Stimulated activated CD4-positive, alpha-beta T cell treated with anti-CD3 and anti-CD28 coated beads, Interleukin-12 subunit alpha, Interleukin-12 subunit beta, amount 100 ng/mL, for 48 hours (primary cell): ENCODE measurements around the gene EPB41L2.
"Not testable (repeated sequence)": the region's sequence is repeated elsewhere in the genome, so short reads cannot be mapped to it uniquely, and the experiment has no call there.

ENCODE experiments used
- DNase-seq, 3 donors: peaks; one replicate each; pipeline ENCODE4 v3.0.0-alpha.2; 2020; ENCODE audit warnings: low read depth in 2 of 3, low spot score in 1 of 3

EPB41L2 gene

DNA sequence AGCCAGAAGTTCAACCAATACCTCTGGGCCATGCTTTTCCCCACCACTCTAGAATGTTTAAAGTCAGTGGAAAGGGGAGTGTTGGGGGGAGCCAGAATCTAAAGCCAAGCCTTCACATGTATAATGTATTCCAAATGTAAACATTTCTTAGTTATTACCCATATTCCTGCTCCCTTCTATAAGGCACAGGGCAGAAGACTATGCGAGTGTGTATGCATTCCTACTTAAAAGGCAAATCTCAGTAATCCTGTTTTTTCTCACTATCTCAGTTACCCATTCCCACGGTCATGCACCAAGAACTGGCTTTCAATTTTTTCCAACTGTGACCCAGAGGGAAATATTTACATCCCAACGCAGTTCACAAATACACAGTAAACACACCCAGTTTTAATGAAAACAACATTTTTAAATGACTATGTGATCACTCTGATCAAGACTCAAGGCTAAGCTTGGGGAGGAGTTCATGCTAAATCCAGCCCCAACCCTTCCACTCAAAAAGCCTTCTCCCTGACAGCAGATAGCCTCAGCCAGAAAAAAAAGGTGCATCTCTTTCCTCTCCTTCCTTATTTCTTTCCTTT is 57.5 kb downstream of the EPB41L2 start:
- no peak for DNase-seq

DNA sequence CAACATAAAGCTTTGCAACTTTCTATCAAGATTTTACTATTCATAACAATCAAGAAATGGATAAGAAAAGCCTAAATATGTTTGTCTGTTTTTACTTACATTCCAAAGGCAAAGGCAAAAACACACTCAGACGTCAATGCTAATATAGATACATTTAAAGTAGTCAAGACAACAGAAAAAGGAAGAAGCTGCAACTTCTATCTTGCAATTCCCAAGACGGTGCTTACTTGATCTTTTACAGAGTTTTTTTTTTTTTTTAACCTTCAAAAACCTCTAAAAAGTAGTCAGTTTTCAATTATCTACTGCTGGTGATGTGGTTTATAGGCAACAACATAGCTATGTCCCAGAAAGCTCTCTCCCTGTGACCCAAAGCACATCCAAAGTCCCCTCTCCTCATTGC is 58.1 kb downstream of the EPB41L2 start:
- no peak for DNase-seq

DNA sequence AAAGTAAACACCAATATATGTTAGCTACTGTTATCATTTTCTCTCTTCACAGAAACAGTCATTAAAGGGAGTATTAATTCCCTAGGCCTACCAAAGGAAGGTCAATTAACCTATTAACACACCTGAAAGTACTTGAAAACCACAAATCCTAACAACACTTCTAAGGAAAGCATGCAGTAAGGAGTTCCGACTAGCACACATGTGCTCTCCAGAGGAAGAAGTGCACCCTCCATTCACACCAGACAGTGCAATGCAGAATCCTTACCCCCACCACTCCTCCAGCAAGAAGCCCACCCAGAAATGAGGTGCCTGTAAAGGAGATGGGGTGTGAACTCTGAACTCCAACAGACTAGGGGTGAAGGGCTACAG is 58.7 kb downstream of the EPB41L2 start:
- DNase-seq = no peak

DNA sequence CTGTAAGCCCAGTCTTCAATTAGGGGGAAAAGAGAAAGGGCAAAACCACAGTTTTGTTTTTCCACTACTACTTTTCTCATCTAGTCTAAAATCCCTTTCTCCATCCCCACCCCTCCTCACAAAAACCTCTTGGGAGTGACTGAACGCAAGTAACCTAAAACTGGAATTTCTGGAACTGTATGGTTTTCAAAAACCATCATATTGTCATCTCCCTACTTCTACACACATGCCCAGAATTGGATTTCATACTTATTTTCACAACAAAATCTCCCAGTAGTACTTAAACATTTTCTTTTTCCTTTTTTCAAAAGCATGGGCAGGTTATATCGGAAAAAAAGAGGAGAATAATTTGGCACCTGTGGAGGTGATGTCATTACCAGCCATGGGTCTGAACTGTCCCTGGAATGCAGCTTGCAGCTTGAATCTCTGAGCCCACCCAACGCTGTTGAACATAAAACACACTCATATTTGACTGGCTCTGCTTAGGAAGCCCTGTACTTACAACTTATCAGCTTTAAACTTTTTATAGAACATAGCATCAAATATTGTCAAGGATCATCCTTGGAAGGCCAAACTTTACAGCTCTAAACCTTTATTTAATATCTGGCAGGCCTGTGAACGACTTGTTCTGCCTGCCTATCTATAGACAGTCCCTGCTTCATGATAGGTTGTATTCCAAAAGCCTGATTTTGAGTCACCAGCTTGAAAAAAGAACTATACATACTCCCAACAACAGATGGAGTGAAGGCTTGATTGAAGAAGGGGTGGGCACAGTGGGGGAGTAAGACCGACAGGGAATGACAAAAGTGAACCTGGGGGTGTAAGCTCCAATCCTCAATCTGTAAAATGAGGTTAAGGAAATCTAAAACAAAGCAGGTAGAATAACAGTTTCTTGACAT is 59.3 kb downstream of the EPB41L2 start:
- DNase-seq = no peak

DNA sequence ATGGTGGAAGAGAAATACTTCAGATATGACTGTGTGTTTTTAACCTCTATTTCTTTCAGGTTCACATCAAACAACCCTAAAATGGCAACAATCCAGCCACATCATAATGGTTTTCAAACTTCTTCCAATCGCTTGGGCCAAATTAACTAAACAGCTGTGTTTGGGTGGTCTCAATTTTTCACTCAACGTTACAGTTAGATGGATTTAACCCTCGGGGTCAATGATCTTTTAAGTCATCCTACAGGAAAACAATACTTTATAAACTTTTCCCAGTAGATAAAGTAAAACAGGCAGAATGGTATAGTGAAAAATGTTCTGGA is 60.4 kb downstream of the EPB41L2 start:
- no peak for DNase-seq

DNA sequence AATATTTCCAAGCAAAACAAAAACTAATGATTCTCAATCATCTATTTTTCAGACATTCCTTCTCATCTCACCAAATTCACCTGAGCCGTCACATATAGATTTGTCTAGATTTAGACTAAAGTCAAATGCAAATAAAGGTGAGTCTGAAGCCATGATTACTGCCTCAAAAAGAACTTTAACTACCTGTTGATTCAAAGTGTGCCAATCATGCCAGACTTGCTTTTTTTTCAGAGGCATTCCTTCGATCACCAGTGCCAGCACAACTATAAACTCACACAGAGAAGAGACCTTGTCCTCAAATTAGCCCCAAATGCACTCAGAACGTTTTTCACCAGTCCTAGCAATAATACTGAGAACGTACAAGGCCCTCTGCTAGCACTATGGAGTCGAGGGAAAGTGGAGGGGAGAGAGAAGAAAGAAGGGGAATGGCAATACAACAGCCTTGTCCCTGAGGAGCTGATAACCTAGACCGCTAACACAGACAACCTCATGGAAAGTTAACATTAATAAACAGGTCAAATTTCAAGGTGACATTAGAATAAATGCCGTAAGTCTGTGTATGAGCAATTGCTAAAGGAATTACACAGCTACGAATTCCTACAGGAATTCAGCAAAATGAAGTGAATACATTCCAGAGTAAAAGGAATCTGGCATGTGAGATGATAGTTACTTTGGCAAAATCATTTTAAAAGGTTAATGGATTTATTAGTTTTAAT is 60.9 kb downstream of the EPB41L2 start:
- no peak for DNase-seq

DNA sequence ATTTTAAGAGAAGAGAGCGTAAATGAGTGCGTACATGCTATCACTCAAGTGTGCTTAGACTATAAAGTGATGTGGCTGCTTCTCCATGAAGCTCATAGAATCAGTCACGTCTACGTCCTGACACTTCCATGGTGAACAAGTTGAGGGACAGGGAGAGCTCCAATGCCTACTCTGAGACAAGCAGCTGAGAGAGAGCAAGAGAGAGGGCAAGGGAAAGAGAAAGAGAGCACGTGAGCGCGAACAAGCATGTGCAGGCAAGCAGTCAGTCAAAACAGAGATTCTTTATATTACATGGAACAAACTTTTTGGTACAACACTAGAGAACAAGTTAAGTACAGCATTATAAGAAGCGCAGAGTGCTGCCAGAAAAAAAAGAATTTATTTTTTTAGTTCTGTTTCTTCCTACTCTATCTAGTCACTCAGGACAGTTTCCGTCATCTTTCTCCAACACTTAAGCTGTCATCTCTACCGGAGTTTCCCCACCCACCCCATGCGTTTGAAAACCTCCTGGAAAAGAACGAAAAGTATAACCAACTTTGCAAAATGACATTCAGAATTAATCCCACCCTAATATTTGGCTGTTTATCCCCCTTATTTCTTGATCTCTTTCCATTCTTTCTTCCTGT is 61.8 kb downstream of the EPB41L2 start:
- no peak for DNase-seq

DNA sequence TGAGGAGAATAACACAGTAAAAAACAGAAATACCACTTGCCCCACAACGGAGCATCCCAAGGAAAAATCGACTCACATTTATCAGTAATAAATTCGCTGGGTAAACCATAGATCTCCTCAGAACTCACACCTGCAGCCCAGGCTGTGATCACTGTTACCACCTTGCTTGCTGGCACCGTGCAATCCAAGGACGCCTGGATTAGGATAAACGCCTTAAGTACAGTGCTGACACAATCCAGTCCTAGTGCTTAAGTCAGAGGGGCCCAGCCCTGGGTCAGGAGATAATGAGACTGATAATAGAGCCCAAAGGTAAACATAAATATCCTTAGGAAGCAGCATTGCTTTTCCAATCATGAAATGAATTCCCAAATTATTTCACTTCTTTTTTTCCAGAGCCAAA is 62.5 kb downstream of the EPB41L2 start:
- no peak for DNase-seq

DNA sequence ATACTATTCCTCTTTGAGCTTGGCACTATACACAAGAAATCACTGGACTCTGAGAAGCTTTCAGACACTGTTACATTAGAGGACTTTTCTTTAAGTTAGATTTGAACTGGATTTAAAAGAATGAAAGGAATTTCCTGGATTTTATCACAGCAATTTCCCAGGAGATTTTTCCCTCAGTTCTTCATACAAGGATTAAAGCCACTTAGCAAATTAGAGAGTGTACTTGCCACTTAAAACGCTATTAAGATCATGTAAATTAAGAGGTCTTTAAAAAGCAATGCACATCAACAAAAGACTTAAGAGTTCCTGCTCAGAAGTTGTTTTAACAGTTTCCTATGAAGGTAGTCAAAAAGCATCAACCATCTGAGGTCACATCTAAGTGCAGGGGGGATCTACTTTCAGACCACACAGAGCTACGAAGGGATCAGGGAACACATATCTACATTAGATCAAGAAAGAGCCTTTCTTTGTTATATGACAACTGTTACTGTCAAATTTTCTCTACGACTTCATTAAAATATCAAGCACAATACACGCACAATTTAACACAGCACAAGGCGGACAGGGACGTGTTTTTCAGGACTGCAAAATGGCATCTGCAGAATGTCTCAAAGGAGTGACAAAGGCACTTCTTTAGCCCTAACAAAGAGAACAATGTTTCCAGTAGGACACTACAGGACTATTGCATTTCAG is 65.8 kb downstream of the EPB41L2 start:
- no peak for DNase-seq

DNA sequence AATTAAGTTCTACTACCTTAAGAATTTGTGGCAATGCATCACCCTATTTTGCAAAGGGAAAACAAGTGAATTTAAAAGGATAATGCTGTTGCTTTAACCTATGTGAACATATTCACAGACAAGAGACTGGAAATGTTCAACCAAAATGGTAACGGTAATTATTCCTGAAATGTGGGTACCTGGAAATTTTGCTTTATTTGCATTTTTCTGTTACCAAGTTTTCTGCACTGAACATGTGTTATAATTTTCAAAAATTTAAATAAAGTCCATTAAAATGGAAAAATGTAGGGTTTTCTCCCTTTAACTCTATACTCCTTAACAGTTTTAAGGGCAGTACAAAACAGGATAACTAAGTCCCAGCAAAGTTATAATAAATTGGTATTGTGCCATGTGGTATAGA is 66.4 kb downstream of the EPB41L2 start:
- no peak for DNase-seq

DNA sequence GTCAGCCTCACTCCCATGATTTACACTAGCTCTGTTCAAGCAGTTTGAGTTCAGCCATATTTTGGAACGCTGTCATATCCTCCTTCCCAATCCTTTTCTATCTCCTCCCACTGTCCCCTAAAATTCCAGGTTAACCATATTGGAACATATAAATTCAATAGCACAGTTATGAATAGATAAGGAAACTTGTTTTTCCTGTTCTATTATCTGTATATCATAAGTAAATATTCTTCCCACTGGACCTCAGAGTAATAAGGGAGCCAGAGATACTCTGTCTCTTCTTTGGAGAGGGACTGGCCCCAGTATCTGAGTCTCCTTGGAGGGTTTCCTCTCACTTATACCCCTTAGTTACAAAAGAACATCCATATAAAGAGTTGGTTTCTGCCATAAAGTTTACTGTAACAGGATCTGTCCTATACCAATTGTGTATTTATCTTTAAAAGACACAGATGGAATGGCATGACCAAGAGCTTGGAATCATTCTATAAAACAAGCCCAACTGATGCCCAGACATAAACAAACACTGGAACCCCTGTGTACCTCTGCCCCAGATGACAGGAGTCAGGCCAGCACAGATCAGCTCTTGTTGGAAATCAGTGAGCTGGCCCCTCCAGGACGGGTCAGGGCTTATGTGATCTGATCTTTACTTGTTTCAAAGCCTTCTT is 67.1 kb downstream of the EPB41L2 start:
- no peak for DNase-seq

DNA sequence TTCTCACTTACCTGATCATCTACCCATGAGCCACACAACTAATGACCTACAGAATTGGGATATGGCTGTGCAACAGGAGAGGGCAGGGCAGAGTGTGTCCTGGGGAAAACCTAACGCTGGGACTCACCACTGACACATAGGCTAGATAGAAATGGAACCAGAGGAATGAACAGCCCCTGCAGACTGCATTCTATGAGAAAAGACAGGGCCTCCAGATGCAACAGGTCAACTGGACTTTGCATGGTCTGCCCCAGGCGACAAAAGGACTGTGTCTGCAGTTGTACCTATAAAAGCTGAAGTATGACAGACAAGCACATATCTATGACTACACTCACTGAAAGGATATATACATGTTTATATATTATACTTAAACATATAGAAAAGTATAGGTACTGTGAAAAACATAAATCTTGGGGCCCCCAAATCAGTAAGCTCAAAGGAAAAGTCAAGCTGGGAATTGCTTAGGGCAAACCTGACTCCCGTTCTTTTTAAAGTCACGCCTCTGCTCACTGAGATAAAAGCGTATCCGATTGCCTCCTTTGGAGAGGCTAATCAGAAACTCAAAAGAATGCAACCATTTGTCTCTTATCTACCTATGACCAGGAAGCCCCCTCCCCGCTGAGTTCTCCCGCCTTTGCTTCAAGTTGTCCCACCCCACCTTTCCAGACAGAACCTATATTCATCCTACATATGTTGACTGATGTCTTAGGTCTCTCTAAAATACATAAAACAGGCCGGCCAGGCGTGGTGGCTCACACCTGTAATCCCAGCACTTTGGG is 68.5 kb downstream of the EPB41L2 start:
- DNase-seq = no peak

DNA sequence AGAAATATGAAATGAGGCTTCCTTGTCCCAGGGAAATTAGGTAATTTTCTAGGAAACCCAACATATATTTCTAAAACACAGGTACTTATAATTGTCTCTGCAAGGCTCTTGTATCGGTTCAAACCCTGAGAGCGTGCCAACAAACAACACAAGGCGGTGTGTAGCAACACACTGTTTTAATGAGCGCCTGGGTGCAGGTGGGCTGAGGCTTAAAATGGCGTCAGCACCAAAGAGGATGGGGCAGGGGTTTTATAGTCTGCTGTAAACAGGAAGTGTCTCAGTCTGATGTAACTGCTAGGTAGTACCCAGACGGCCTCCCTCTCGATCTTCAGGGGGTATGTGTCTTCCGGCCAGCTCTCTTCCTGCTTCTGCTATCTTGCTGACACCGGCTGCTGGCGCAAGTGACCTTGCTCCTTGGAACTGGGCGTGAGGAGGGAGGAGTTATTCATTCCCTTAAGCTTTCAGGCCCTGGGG is 69.7 kb downstream of the EPB41L2 start:
- DNase-seq = no peak

DNA sequence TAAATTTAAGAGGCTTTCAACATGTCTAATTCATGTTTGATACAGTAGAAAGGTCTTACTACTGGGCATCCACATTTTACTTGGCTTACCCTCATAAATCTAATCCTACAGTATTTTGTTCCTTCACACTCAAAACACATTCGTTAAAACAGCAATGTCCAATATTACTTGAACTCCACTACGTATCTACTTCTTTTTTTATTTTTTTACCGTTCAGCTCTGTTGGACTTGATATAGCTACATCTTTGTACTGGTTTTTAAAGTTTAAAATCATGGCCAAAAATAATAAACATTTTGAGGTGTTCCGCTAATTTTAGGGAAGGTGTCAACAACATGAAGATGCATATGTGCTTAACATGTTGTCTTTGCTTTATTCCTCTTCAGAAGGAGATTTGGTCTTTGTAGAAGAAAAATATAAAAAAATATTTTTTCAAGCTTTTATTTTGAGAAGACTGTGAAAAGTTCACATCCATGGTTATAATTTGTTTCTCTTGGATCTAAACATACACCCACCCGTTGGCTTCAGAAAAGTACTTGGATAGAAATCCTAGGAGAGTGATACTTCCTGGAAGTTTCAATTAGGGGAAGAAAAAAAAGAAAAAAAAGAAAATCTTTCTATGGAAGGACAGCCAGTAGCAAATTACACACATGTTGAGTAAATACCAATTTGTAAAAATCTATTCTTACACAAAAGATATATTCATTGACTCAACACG is 71.5 kb downstream of the EPB41L2 start:
- no peak for DNase-seq

DNA sequence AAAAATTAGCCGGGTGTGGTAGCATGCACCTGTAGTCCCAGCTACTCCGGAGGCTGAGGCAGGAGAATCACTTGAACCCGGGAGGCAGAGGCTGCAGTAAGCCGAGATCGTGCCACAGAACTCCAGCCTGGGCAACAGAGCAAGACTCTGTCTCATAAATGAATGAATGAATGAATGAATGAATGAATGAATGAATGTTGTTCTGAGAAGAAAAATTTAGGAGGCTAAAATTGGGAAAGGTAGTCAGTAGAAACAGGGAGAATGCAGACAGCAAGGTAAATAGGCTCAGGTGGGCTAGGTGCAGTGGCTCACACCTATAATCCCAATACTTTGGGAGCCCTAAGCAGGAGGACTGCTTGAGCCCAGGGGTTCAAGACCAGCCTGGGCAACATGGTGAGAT is 75.5 kb downstream of the EPB41L2 start:
- not testable (repeated sequence) for DNase-seq

DNA sequence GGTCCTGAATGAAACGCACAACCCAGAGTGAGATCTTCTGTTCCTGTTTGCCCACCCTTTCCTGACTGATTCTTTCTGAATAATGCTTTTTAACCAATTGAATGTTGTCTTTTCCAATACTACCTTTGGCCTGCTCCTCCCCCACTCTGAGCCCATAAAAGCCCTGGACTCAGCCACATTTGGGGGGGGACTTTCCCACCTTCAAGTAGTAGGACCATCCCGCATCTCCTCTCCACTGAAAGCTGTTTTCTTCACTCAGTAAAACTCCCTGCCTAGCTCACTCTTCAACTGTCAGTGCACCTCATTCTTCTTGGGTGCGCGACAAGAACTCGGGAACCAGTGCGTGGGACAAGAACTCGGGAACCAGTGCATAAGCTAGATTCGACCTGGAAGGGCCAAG is 77.9 kb downstream of the EPB41L2 start:
- no peak for DNase-seq

DNA sequence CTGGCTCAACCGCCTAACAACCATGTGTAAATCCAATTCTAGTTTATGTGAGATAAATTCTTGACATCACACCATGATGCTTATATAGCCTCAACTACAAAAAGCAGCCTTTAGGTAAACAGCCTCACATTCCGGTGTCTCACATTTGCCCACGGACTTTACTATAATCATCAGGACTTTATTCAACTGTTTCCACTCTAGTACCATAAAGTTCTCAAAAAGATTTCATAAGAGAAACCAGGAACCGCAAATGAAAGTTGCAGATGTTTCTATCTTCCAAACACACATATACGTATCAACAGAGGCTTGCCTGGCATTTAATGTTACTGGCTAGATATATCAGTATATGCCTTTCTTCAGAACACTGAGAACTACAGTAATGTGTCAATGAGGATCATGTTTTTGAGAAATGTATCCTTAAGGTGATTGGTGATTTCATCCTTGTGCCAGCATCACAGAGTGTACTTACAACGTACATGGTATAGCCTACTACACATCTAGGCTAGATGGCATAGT is 80.0 kb downstream of the EPB41L2 start:
- no peak for DNase-seq

DNA sequence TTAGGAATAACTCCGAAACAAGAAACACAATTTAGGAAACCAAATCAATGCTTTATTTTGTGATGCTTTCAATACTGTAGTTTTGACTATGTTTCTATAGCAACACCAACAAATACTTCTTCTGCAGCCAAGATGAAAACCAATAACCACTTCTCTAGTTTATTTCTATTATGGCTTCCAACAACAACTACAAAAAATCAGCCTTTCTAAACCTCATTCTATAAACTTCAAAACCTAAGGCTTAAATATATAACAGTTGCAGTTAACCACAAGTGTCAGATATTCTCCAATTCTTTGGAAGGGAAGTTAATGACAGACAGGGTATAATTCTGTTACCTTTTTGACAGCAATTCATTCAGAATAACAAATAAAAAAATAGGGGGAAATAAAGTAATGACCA is 80.9 kb downstream of the EPB41L2 start:
- DNase-seq = no peak

DNA sequence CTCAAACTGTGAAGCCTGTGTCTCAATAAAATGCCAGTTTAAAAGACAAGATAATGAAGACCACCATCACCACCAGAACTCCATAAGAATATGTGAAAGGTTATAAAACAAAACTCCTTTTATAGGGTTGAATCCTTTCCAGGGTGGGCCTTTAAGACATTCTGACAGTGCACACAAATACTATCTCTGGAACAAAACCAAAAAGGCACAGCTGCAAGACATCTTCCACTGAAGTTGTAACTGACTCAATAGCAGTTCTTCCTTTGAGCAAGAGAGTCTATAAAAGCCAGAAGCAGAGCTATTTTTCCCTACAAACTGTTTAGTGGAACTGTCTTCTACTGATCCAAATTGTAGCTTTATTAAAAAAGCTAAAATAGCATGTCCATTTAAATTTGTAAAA is 81.6 kb downstream of the EPB41L2 start:
- DNase-seq = no peak
